ENCODE results near the gene DRC1.
"Not testable (repeated sequence)": the region's sequence is repeated elsewhere in the genome, so short reads cannot be mapped to it uniquely, and the experiment has no call there.

Gene DRC1

GRCh38 chr2:26364669-26365068, 37.1 kb upstream of the DRC1 start:
- H3K9me3 ChIP-seq (replicated peaks; ENCODE audit: insufficient read depth, low read length), result no peaks in the 10 kb centered on the region
- TF ChIP-seq CTCF (IDR thresholded peaks at IDR 0.05; ENCODE audit: low read length) (no peak), EZH2phosphoT487 (IDR thresholded peaks at IDR 0.05; ENCODE audit: low read length) (no peak), EZH2 (optimal IDR thresholded peaks at IDR 0.05; ENCODE audit: low read depth, low read length) (no peak)
- H3K4me3 ChIP-seq (ENCODE audit: low read length), result no peak overlapping the region
- H3K27me3 ChIP-seq (replicated peaks; ENCODE audit: insufficient read depth, low read length), result no peaks in the 10 kb centered on the region
- no peak overlapping the region for H3K4me2 ChIP-seq (ENCODE audit: low read depth, low read length)
- H3K4me1 ChIP-seq (ENCODE audit: low read length), result no peaks in the 10 kb centered on the region
- peaks cover 70% of the 10 kb centered on the region for H3K79me2 ChIP-seq (ENCODE audit: low read length)
- H3F3A ChIP-seq (ENCODE audit: insufficient read depth, low read length), result no peaks in the 10 kb centered on the region
- peaks cover 17% of the 10 kb centered on the region for H4K20me1 ChIP-seq (ENCODE audit: insufficient read depth, low read length)
- peaks cover 10% of the 10 kb centered on the region for H3K36me3 ChIP-seq (replicated peaks; ENCODE audit: insufficient read depth, low read length)
- no peak for DNase-seq
- H3K9ac ChIP-seq (ENCODE audit: low read length), result no peak overlapping the region
- H3K9me2 ChIP-seq (replicated peaks; ENCODE audit: insufficient read depth, low read length), result no peaks in the 10 kb centered on the region
- H2AFZ ChIP-seq (ENCODE audit: low read length), result no peak overlapping the region
- no peak overlapping the region for H3K27ac ChIP-seq (ENCODE audit: low read length)

GRCh38 chr2:26366957-26367356, 34.8 kb upstream of the DRC1 start:
- Histone ChIP-seq H4K20me1 (ENCODE audit: insufficient read depth, low read length) (0 out of 2 replicates have a peak, but pooled peaks cover 6% of the 10 kb centered on the region), H3K27me3 (replicated peaks; ENCODE audit: insufficient read depth, low read length) (no peaks in the 10 kb centered on the region), H3K4me1 (ENCODE audit: low read length) (no peaks in the 10 kb centered on the region), H3K9ac (ENCODE audit: low read length) (no peak overlapping the region), H3K9me3 (replicated peaks; ENCODE audit: insufficient read depth, low read length) (no peaks in the 10 kb centered on the region), H3K4me3 (ENCODE audit: low read length) (no peak overlapping the region), H3K79me2 (ENCODE audit: low read length) (peaks cover 47% of the 10 kb centered on the region), H3K27ac (ENCODE audit: low read length) (no peak overlapping the region), H3K9me2 (replicated peaks; ENCODE audit: insufficient read depth, low read length) (no peaks in the 10 kb centered on the region), H3F3A (ENCODE audit: insufficient read depth, low read length) (no peaks in the 10 kb centered on the region), H3K4me2 (ENCODE audit: low read depth, low read length) (no peak overlapping the region), H3K36me3 (replicated peaks; ENCODE audit: insufficient read depth, low read length) (peaks cover 10% of the 10 kb centered on the region), H2AFZ (ENCODE audit: low read length) (no peak overlapping the region)
- TF ChIP-seq CTCF (IDR thresholded peaks at IDR 0.05; ENCODE audit: low read length) (no peak), EZH2phosphoT487 (IDR thresholded peaks at IDR 0.05; ENCODE audit: low read length) (no peak), EZH2 (optimal IDR thresholded peaks at IDR 0.05; ENCODE audit: low read depth, low read length) (no peak)
- no peak for DNase-seq

GRCh38 chr2:26369664-26370063, 32.1 kb upstream of the DRC1 start:
- H3K27me3 ChIP-seq (replicated peaks; ENCODE audit: insufficient read depth, low read length); H3K9me2 ChIP-seq (replicated peaks; ENCODE audit: insufficient read depth, low read length); H3F3A ChIP-seq (ENCODE audit: insufficient read depth, low read length); H3K9ac ChIP-seq (ENCODE audit: low read length); H3K4me3 ChIP-seq (ENCODE audit: low read length); H3K4me2 ChIP-seq (ENCODE audit: low read depth, low read length); H3K9me3 ChIP-seq (replicated peaks; ENCODE audit: insufficient read depth, low read length); H2AFZ ChIP-seq (ENCODE audit: low read length); H4K20me1 ChIP-seq (ENCODE audit: insufficient read depth, low read length); H3K4me1 ChIP-seq (ENCODE audit: low read length); H3K27ac ChIP-seq (ENCODE audit: low read length); DNase-seq: not testable (repeated sequence)
- Histone ChIP-seq H3K36me3 (replicated peaks; ENCODE audit: insufficient read depth, low read length) (peaks cover 14% of the 10 kb centered on the region), H3K79me2 (ENCODE audit: low read length) (peaks cover 25% of the 10 kb centered on the region)

- H4K20me1 ChIP-seq (ENCODE audit: insufficient read depth, low read length); H3K4me3 ChIP-seq (ENCODE audit: low read length); H2AFZ ChIP-seq (ENCODE audit: low read length); H3K27ac ChIP-seq (ENCODE audit: low read length); DNase-seq; H3F3A ChIP-seq (ENCODE audit: insufficient read depth, low read length); H3K9me3 ChIP-seq (replicated peaks; ENCODE audit: insufficient read depth, low read length); H3K9me2 ChIP-seq (replicated peaks; ENCODE audit: insufficient read depth, low read length); H3K4me2 ChIP-seq (ENCODE audit: low read depth, low read length); H3K9ac ChIP-seq (ENCODE audit: low read length); H3K4me1 ChIP-seq (ENCODE audit: low read length); H3K27me3 ChIP-seq (replicated peaks; ENCODE audit: insufficient read depth, low read length): not testable (repeated sequence)
- Histone ChIP-seq H3K79me2 (ENCODE audit: low read length) (peaks cover 21% of the 10 kb centered on the region), H3K36me3 (replicated peaks; ENCODE audit: insufficient read depth, low read length) (peaks cover 12% of the 10 kb centered on the region)
These were observed 30.8 kb upstream of the DRC1 start for GRCh38 chr2:26370909-26371308.
